ENCODE measurements around the gene FKBP11. TPM values are rescaled to one million over a fixed set of nuclear protein-coding genes. Genes with fewer than 3 reads are reported as not detected.

The FKBP11 gene
- total and polyA plus RNA-seq, 2 of the 13 experiments (the other 11 are each of a cell fraction or from before 2014, with no cell fraction given) = 15.5 to 19.4 TPM

DNA sequence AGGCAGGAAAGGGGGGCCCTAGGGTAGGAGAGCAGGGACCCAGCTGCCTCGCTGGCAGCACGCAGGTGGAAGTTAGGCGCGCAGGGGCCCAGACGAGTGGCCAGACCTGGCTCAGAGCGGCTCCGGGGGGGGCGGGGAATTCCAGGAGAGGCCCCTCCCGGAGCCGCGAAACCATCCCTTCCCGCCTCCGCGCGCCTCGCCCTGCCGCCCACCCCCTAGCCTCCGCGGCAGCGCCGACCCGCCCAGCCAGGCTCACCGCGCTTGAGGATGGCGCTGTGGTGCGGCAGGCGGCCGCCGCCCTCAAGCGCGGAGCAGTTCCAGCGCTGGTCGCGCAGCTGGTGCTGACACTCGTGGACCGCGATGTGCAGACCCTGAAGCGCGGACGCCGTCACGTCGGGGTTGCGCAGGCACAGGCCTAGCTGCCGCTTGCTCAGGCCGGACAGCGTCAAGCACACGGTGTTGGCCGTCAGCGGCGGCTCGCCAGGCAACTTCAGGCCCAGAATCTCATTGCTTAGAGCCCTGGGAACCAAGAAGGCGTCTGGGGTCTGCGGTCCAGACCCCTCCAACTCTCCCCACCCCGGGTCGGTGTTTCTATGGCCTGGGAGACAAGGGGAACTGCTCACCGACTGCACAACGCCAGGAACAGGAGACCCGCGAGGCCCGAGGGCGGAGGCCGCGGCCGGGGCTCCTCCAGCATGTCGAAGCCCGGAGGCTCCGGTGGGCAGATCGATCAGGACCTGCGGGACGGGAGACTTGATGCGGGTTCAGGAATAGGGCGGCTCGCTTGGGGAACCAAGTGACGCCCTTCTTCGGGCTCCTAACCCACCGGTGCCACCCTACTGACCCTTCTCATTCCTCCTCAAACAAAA, 44.8 kb upstream of the FKBP11 start (continued):
- TF ChIP-seq CBFB (CRISPR knock-in tag; IDR thresholded peaks at IDR 0.05) (0 out of 2 replicates have a peak, but pooled peaks have one; percentile 21), ZNF615 (CRISPR knock-in tag; IDR thresholded peaks at IDR 0.05; ENCODE audit: borderline replicate concordance) (no peak), BRF2 (CRISPR knock-in tag; IDR thresholded peaks at IDR 0.05) (no peak), SIN3B (IDR thresholded peaks at IDR 0.05; ENCODE audit: low read length) (no peak), HDAC1 (CRISPR knock-in tag; IDR thresholded peaks at IDR 0.05) (peak; percentile 66; the same call in 1 of the 2 replicates), CENPX (CRISPR knock-in tag; IDR thresholded peaks at IDR 0.05) (no peak), ZNF430 (CRISPR knock-in tag; IDR thresholded peaks at IDR 0.05) (no peak), LRRFIP1 (CRISPR knock-in tag; conservative IDR thresholded peaks at IDR 0.05) (no peak), ZNF124 (CRISPR knock-in tag; IDR thresholded peaks at IDR 0.05) (no peak), ZNF34 (CRISPR knock-in tag; IDR thresholded peaks at IDR 0.05; ENCODE audit: borderline replicate concordance) (no peak), ATF6 (CRISPR knock-in tag; conservative IDR thresholded peaks at IDR 0.05) (no peak), KDM6A (CRISPR knock-in tag; IDR thresholded peaks at IDR 0.05; ENCODE audit: low read depth) (no peak), MEF2D (CRISPR knock-in tag; IDR thresholded peaks at IDR 0.05) (no peak), ZBTB8A (CRISPR knock-in tag; IDR thresholded peaks at IDR 0.05; ENCODE audit: borderline replicate concordance, low read depth) (no peak), NFKBIZ (CRISPR knock-in tag; IDR thresholded peaks at IDR 0.05) (no peak), SIN3A (IDR thresholded peaks at IDR 0.05; ENCODE audit: borderline replicate concordance, low read depth, low read length) (no peak)
- TF ChIP-seq, protein P1, sequence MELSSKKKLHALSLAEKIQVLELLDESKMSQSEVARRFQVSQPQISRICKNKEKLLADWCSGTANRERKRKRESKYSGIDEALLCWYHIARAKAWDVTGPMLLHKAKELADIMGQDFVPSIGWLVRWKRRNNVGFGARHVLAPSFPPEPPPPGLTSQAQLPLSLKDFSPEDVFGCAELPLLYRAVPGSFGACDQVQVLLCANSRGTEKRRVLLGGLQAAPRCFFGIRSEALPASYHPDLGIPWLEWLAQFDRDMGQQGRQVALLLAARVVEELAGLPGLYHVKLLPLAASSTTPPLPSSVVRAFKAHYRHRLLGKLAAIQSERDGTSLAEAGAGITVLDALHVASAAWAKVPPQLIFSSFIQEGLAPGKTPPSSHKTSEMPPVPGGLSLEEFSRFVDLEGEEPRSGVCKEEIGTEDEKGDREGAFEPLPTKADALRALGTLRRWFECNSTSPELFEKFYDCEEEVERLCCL (CRISPR knock-in tag; IDR thresholded peaks at IDR 0.05; ENCODE audit: borderline replicate concordance) = no peak
- TF ChIP-seq, protein P2, sequence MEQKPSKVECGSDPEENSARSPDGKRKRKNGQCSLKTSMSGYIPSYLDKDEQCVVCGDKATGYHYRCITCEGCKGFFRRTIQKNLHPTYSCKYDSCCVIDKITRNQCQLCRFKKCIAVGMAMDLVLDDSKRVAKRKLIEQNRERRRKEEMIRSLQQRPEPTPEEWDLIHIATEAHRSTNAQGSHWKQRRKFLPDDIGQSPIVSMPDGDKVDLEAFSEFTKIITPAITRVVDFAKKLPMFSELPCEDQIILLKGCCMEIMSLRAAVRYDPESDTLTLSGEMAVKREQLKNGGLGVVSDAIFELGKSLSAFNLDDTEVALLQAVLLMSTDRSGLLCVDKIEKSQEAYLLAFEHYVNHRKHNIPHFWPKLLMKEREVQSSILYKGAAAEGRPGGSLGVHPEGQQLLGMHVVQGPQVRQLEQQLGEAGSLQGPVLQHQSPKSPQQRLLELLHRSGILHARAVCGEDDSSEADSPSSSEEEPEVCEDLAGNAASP (CRISPR knock-in tag; IDR thresholded peaks at IDR 0.05; ENCODE audit: borderline replicate concordance) = no peak
- TF ChIP-seq, protein P3, sequence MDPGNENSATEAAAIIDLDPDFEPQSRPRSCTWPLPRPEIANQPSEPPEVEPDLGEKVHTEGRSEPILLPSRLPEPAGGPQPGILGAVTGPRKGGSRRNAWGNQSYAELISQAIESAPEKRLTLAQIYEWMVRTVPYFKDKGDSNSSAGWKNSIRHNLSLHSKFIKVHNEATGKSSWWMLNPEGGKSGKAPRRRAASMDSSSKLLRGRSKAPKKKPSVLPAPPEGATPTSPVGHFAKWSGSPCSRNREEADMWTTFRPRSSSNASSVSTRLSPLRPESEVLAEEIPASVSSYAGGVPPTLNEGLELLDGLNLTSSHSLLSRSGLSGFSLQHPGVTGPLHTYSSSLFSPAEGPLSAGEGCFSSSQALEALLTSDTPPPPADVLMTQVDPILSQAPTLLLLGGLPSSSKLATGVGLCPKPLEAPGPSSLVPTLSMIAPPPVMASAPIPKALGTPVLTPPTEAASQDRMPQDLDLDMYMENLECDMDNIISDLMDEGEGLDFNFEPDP (CRISPR knock-in tag; conservative IDR thresholded peaks at IDR 0.05) = no peak
